Islet of Langerhans (tissue), 1 donor: ENCODE measurements around the gene B3GNT5.

ENCODE experiments used
- FAIRE-seq: peaks from one replicate; lab custom pipeline; 2011; peaks lifted over from hg19 to GRCh38; lab: Jason Lieb, UNC

The B3GNT5 gene, protein sequence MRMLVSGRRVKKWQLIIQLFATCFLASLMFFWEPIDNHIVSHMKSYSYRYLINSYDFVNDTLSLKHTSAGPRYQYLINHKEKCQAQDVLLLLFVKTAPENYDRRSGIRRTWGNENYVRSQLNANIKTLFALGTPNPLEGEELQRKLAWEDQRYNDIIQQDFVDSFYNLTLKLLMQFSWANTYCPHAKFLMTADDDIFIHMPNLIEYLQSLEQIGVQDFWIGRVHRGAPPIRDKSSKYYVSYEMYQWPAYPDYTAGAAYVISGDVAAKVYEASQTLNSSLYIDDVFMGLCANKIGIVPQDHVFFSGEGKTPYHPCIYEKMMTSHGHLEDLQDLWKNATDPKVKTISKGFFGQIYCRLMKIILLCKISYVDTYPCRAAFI

DNA sequence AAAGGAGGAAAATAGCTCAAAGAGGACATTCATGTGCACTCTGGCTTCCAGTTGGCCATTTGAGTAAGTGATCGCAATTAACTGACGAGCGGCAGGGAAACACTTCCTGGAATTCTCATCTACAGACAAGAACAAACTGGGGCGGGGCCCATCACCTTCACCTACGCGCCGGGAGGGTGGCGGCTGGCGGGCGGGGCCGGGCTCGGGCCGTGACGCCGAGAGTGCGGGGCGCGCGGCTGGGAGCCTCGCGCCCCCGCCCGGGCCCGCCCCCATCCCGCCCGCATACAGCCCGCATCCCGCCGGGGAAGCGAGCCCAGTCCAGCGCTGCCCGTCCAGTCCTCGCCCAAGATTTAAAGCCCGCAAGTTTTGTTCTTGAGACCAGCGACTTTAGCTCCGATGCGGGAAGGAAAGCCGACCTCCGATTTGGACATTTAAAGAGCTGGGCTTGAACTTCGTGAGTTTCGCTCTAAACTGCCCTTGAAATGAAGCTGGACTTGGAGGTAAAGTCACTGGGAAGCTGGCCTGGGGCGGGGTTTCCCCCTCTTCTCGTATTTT lies at the start of gene B3GNT5:
Gene B3GNT5 (plus strand): TSS at position 281 of the 555 bp plus-strand sequence. CDS start 16,546 bp downstream, outside the sequence.
- no peak for FAIRE-seq

- no peak for FAIRE-seq
These were observed 49.4 kb upstream of the B3GNT5 start for GRCh38 chr3:183203670-183204069.

- FAIRE-seq = no peak
These were observed 44.8 kb upstream of the B3GNT5 start for GRCh38 chr3:183208260-183208659.

GRCh38 chr3:183208800-183209199 lies 44.3 kb upstream of the B3GNT5 start:
- FAIRE-seq = no peak

- FAIRE-seq = no peak
These were observed 42.7 kb upstream of the B3GNT5 start for GRCh38 chr3:183210341-183210740.

DNA sequence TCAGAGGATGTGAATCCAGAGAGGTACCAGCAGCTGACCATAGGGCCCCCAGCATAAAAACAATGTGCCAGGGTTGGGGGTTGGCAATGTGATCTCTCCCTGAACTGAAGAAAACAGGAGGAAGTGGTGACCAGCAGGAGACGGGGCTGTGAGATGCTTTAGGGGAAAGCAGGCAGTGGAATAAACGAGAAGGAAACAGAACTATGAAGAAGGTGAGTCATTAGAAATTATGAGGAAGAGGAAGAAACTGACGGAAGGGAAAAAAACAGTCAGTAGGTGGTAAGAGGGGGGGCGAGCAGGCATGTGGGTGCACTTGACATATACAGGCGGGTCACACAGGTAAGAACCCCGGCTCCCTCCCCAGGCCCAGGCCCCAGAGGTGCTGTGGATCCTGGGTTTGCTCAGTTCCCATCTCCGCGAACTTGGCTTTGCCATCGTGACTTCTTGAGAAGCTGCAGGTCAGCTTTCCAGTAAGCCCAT lies 42.2 kb upstream of the B3GNT5 start:
- no peak for FAIRE-seq

GRCh38 chr3:183211352-183211751 lies 41.7 kb upstream of the B3GNT5 start:
- FAIRE-seq = no peak

DNA sequence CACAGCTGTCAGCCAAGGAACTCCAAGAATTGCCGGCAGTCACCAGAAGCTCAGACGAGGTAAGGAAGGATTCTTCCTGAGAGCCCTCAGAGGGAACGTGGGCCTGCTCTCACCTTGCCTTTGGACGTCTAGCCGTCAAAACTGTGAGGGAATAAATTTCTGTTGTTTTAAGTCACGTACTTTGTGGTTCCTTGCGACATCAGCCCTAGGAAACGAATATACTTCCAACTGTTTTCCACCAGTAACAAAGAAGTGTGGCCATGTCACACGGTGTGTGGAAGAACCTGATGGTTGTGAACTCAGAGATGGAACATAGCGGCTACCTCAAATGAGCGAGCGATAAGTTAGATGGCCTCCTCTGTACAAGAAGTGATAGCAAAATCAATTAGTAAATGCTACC lies 41.0 kb upstream of the B3GNT5 start:
- no peak for FAIRE-seq

- no peak for FAIRE-seq
These were observed 40.5 kb upstream of the B3GNT5 start for GRCh38 chr3:183212565-183212964.

- no peak for FAIRE-seq
These were observed 39.4 kb upstream of the B3GNT5 start for GRCh38 chr3:183213415-183214276.

DNA sequence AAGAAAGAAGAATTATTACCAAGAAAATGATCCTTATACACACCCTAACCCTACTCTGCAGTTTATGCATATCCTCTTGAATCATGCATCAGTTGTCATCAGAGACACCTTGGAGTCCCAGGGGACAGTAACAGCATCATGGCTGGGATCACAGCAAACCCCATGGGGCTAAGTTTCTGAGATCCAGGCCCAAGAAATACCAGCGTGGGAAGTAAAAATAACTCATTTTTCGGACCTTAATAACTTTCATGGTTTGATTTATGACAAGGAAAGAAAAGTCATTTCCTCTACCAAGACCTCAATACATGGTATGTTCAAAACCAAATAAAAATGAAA lies 38.8 kb upstream of the B3GNT5 start:
- no peak for FAIRE-seq

- FAIRE-seq = no peak
These were observed 37.4 kb upstream of the B3GNT5 start for GRCh38 chr3:183215591-183216202.

- FAIRE-seq = no peak
These were observed 35.3 kb upstream of the B3GNT5 start for GRCh38 chr3:183217548-183218332.

GRCh38 chr3:183218826-183219225 lies 34.2 kb upstream of the B3GNT5 start:
- no peak for FAIRE-seq

GRCh38 chr3:183220828-183221227 lies 32.2 kb upstream of the B3GNT5 start:
- no peak for FAIRE-seq

DNA sequence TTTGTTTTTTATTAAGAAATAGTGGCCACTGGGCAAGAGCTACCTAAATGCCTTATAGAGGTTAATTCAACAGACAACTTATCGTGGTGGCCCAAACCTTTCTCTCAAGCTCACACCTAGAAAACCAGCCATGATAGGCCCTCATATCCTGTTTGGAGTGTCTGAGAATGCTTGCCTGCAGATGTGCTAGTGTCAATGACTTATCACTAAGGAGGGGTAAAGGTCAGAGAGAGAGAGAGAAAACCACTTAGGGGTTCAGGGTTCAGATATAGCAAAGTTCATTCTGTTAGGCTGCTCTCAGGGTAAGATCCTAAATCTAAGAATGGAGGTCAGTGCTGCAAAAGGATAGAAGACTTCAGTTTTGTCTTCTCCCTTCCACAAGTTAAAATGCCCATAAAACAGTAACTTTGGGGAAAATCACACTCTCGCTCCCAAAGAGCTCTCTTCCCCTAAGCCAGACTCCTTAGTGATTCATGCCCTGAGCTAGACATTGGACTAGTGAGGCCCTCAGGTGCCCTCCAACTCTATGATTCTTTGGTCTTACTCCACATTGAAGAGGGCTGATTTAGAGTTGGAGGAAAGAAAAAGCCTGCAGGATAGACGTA lies 30.3 kb upstream of the B3GNT5 start:
- no peak for FAIRE-seq

DNA sequence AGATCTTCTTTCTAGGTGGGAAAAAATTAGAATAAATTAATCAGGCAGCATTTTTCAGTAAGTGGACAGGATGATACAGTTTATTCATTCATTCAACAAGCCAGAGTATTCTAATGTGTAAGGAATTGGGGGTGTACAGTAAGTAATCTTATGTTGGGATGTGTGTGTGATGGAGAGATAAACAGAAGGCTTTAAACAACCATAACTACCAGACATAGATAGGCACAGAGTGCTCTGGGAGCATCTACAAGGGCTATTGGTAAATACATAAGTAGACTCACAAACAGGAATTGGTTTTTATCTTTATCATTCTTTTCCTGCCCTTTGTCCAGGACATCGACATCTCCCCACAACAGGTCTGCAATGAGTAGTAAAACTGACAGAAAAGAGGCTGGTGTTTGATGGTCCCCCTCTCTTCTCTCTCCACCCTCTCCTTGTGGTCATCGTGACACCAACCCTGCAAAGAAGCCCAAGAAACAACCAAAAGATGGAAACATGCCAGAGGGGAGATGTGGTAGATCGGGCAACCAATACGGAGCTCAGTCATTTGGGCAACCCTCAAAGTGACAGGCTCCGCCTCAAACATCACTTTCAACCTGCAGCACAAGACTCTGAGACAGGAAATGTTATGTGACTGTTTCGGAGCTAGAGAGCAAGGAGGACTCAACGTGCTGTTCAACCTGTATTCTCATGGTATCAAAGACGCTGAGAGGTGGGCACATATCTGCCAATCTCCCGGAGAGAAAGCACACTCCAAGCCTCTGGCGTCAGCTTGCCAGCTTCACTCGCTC lies 28.7 kb upstream of the B3GNT5 start:
- FAIRE-seq = no peak

GRCh38 chr3:183226333-183226890 lies 26.6 kb upstream of the B3GNT5 start:
- no peak for FAIRE-seq

GRCh38 chr3:183227586-183227985 lies 25.5 kb upstream of the B3GNT5 start:
- FAIRE-seq = no peak

- FAIRE-seq = no peak
These were observed 23.9 kb upstream of the B3GNT5 start for GRCh38 chr3:183229178-183229577.
